Peyer's patch (tissue), 4 donors: ENCODE measurements around the gene JAM2.

ENCODE experiments used
- POLR2A ChIP-seq, 2 donors: fragments of 450-650 bp; IDR thresholded peaks; one replicate each; pipeline ENCODE4 v1.5.1; 2017; ENCODE audit warnings: antibody characterized with exemption in 2 of 2, mild to moderate bottlenecking in 2 of 2, moderate library complexity in 2 of 2
- TF ChIP-seq, protein P1 (sequence below), 6 experiments: fragments of 450-650 bp in 4 of 6; fragments of 200-600 bp in 2 of 6; sonication (generic) in 1 of 6; IDR thresholded peaks; one replicate each; pipeline ENCODE4 v1.5.1; 2017 to 2019; ENCODE audit warnings: antibody characterized with exemption in 6 of 6, mild to moderate bottlenecking in 3 of 6, moderate library complexity in 1 of 6

- TF ChIP-seq, protein P1, sequence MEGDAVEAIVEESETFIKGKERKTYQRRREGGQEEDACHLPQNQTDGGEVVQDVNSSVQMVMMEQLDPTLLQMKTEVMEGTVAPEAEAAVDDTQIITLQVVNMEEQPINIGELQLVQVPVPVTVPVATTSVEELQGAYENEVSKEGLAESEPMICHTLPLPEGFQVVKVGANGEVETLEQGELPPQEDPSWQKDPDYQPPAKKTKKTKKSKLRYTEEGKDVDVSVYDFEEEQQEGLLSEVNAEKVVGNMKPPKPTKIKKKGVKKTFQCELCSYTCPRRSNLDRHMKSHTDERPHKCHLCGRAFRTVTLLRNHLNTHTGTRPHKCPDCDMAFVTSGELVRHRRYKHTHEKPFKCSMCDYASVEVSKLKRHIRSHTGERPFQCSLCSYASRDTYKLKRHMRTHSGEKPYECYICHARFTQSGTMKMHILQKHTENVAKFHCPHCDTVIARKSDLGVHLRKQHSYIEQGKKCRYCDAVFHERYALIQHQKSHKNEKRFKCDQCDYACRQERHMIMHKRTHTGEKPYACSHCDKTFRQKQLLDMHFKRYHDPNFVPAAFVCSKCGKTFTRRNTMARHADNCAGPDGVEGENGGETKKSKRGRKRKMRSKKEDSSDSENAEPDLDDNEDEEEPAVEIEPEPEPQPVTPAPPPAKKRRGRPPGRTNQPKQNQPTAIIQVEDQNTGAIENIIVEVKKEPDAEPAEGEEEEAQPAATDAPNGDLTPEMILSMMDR (IDR thresholded peaks at IDR 0.05), result no peak
- no peak for TF ChIP-seq POLR2A (IDR thresholded peaks at IDR 0.05)
Measured at GRCh38 chr21:25688275-25689155, 49.5 kb downstream of the JAM2 start.
